22Rv1 (cell line): ENCODE results near the gene MTCP1.

ENCODE experiments used
- CTCF ChIP-seq: fragments of 450-650 bp; IDR thresholded peaks from 2 replicates; pipeline ENCODE4 v1.5.1; 2017; ENCODE audit warnings: mild to moderate bottlenecking
- ZFX ChIP-seq: fragments of 450-650 bp; IDR thresholded peaks from 2 replicates; pipeline ENCODE4 v1.6.1; 2017; ENCODE audit warnings: antibody characterized with exemption, borderline replicate concordance

- peak; percentile 79 for TF ChIP-seq CTCF
- no peak for TF ChIP-seq ZFX
These were observed 21.8 kb downstream of the MTCP1 start for GRCh38 chrX:155048977-155049619.
